ENCODE data around the gene SLC6A12.

DNA sequence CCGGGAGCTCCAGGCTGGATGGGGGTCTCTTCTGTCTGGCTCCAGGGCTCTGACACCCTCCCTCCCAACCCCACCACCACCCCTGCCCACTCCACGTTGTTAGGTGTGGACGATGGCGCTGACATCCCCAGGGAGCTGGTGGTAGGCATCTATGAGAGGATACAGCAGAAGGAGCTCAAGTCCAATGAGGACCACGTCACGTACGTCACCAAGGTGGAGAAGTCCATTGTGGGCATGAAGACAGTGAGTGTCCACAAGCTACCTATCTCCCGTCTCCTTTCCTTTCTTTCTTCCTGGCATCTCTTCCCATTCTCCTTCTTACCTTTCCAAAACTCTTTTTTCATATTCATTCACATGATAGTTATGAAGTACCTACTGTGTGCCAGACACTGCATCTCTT, 52.1 kb downstream of the SLC6A12 start:
- no peak for TF ChIP-seq EZH2phosphoT487 (IDR thresholded peaks at IDR 0.05; ENCODE audit: borderline replicate concordance, low read length)
- no peak for TF ChIP-seq CTCF (conservative IDR thresholded peaks at IDR 0.05; ENCODE audit: low read depth, low read length)
